22Rv1 (cell line): ENCODE data around the gene GPR149.

Experiments used
- CTCF ChIP-seq: fragments of 450-650 bp; IDR thresholded peaks from 2 replicates; pipeline ENCODE4 v1.5.1; 2017; ENCODE audit warnings: mild to moderate bottlenecking
- ZFX ChIP-seq: fragments of 450-650 bp; IDR thresholded peaks from 2 replicates; pipeline ENCODE4 v1.6.1; 2017; ENCODE audit warnings: antibody characterized with exemption, borderline replicate concordance

- TF ChIP-seq CTCF (no peak), ZFX (no peak)
Observed at GRCh38 chr3:154364849-154365248, 65.1 kb downstream of the GPR149 start.
